ENCODE measurements around the gene CPNE7.

- TF ChIP-seq, protein P1, sequence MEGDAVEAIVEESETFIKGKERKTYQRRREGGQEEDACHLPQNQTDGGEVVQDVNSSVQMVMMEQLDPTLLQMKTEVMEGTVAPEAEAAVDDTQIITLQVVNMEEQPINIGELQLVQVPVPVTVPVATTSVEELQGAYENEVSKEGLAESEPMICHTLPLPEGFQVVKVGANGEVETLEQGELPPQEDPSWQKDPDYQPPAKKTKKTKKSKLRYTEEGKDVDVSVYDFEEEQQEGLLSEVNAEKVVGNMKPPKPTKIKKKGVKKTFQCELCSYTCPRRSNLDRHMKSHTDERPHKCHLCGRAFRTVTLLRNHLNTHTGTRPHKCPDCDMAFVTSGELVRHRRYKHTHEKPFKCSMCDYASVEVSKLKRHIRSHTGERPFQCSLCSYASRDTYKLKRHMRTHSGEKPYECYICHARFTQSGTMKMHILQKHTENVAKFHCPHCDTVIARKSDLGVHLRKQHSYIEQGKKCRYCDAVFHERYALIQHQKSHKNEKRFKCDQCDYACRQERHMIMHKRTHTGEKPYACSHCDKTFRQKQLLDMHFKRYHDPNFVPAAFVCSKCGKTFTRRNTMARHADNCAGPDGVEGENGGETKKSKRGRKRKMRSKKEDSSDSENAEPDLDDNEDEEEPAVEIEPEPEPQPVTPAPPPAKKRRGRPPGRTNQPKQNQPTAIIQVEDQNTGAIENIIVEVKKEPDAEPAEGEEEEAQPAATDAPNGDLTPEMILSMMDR (IDR thresholded peaks at IDR 0.05), result no peak
- TF ChIP-seq POLR2A (IDR thresholded peaks at IDR 0.05), result no peak
Observed at GRCh38 chr16:89600956-89601355, 25.4 kb downstream of the CPNE7 start.
